NCI-H1436 treated with DMSO at 0.1 percent for 48 hours (cell line): ENCODE measurements around the gene EHMT1.
"Not testable (repeated sequence)": the region's sequence is repeated elsewhere in the genome, so short reads cannot be mapped to it uniquely, and the experiment has no call there.

Experiments
- DNase-seq: peaks from one replicate; lab custom pipeline; 2025; lab: John Stamatoyannopoulos, UW

Gene EHMT1

GRCh38 chr9:137809726-137810450 lies 191.1 kb downstream of the EHMT1 start:
- DNase-seq: not testable (repeated sequence)

GRCh38 chr9:137811283-137811870 lies 192.6 kb downstream of the EHMT1 start:
- no peak for DNase-seq

- no peak for DNase-seq
Observed at GRCh38 chr9:137812356-137813023, 193.7 kb downstream of the EHMT1 start.

- DNase-seq: no peak
Observed at GRCh38 chr9:137813167-137813566, 194.4 kb downstream of the EHMT1 start.

GRCh38 chr9:137813651-137814415 lies 195.0 kb downstream of the EHMT1 start:
- no peak for DNase-seq

GRCh38 chr9:137814436-137814835 lies 195.6 kb downstream of the EHMT1 start:
- no peak for DNase-seq

- DNase-seq: no peak
Observed at GRCh38 chr9:137814841-137815240, 196.0 kb downstream of the EHMT1 start.

- DNase-seq: no peak
Observed at GRCh38 chr9:137815256-137816255, 196.8 kb downstream of the EHMT1 start.

GRCh38 chr9:137816531-137817235 lies 197.9 kb downstream of the EHMT1 start:
- DNase-seq: no peak

- DNase-seq: no peak
Observed at GRCh38 chr9:137817236-137818200, 198.7 kb downstream of the EHMT1 start.

GRCh38 chr9:137818286-137818685 lies 199.5 kb downstream of the EHMT1 start:
- no peak for DNase-seq

GRCh38 chr9:137820161-137820855 lies 201.5 kb downstream of the EHMT1 start:
- no peak for DNase-seq

- no peak for DNase-seq
Observed at GRCh38 chr9:137823986-137824771, 205.4 kb downstream of the EHMT1 start.

- DNase-seq: no peak
Observed at GRCh38 chr9:137825324-137825989, 206.7 kb downstream of the EHMT1 start.

GRCh38 chr9:137827908-137828526 lies 209.2 kb downstream of the EHMT1 start:
- DNase-seq: no peak

- no peak for DNase-seq
Observed at GRCh38 chr9:137828527-137829259, 209.9 kb downstream of the EHMT1 start.
